ENCODE data around the gene NSMCE3.

Gene NSMCE3

DNA sequence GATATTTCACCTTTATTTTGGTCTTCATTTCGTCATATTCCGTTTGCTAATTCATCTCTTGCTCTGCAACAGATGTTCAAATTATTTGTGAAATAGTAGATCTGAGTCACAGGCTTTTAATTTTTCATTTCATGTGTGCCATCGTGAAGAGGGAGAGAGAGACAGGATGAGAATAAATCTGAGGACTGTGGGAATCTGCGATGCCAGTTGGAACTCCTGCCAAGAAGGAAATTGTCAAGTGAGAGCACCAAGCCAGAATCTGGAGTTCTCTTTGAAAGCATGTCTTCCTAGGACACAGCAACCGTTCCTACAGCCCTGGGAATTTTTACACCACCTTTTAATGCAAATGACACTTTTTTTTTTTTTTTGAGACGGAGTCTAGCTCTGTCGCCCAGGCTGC, 48.8 kb downstream of the NSMCE3 start:
- no peak for DNase-seq

- DNase-seq: no peak
Measured at GRCh38 chr15:29216955-29217354, 52.7 kb downstream of the NSMCE3 start.

Measured in inflammatory macrophage (primary cell).